ENCODE results near the gene WDR49.

DNA sequence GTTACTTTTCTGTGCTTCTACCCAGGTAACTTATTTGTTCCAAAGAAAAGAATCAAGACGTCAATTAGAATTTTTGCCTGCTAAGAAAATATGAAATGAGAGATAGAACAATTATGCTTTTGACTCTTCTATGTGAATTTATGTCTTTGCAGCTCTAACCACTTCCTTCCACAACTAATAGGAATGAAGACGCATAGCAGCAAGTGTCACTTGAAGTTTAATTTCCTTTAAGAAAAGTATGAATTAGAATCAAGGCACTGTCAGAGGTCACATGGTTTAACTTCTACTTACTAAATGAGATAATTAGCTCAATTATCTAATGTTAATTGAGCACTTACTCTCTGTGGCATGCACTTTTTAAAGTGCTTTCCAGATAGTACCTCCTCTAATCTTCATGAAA, 3.3 kb downstream of the WDR49 start:
- TF ChIP-seq, protein P1, sequence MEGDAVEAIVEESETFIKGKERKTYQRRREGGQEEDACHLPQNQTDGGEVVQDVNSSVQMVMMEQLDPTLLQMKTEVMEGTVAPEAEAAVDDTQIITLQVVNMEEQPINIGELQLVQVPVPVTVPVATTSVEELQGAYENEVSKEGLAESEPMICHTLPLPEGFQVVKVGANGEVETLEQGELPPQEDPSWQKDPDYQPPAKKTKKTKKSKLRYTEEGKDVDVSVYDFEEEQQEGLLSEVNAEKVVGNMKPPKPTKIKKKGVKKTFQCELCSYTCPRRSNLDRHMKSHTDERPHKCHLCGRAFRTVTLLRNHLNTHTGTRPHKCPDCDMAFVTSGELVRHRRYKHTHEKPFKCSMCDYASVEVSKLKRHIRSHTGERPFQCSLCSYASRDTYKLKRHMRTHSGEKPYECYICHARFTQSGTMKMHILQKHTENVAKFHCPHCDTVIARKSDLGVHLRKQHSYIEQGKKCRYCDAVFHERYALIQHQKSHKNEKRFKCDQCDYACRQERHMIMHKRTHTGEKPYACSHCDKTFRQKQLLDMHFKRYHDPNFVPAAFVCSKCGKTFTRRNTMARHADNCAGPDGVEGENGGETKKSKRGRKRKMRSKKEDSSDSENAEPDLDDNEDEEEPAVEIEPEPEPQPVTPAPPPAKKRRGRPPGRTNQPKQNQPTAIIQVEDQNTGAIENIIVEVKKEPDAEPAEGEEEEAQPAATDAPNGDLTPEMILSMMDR (IDR thresholded peaks at IDR 0.05): no peak
- no peak for TF ChIP-seq POLR2AphosphoS5 (IDR thresholded peaks at IDR 0.05)
- TF ChIP-seq POLR2A (IDR thresholded peaks at IDR 0.05): no peak
- no peak for TF ChIP-seq EP300 (IDR thresholded peaks at IDR 0.05)

Measured in suprapubic skin (tissue), 4 donors.